ENCODE data around the gene COL12A1. TPM values are rescaled to one million over a fixed set of nuclear protein-coding genes. Genes with fewer than 3 reads are reported as not detected.

COL12A1 gene
- 23.2 TPM for polyA plus RNA-seq (2013, experiment 1 of 2)
- 15.9 TPM for polyA plus RNA-seq (2013, experiment 2 of 2)

GRCh38 chr6:75205776-75206575 lies at the start of gene COL12A1:
TSS of gene COL12A1 (minus strand) at chr6:75206053. CDS start at chr6:75202792, 3,261 bp downstream.
- H3K4me1 ChIP-seq (ENCODE audit: control insufficient read depth, insufficient read depth, low read length, poor library complexity, severe bottlenecking): no peaks in the 10 kb centered on the region
- H3K36me3 ChIP-seq (ENCODE audit: control insufficient read depth, insufficient read depth, low read length): no peaks in the 10 kb centered on the region
- peak within 1 kb of the TSS; percentile 55 for H3K27ac ChIP-seq (ENCODE audit: low read depth, low read length, severe bottlenecking)
- no peaks in the 10 kb centered on the region for H3K9me3 ChIP-seq (ENCODE audit: control insufficient read depth, low read length)
- H3K4me3 ChIP-seq (ENCODE audit: extremely low read depth, insufficient read depth, low read length, poor library complexity, severe bottlenecking): peak within 1 kb of the TSS; percentile 44
- 1% methylated on average over 55 to 59 of the region's 64 CpGs for WGBS, 2 experiments (ENCODE audit: insufficient coverage in 2 of 2)

- Histone ChIP-seq H3K4me1 (ENCODE audit: control insufficient read depth, insufficient read depth, low read length, poor library complexity, severe bottlenecking) (no peaks in the 10 kb centered on the region), H3K27ac (ENCODE audit: low read depth, low read length, severe bottlenecking) (no peak overlapping the region), H3K36me3 (ENCODE audit: control insufficient read depth, insufficient read depth, low read length) (peaks cover 6% of the 10 kb centered on the region), H3K4me3 (ENCODE audit: extremely low read depth, insufficient read depth, low read length, poor library complexity, severe bottlenecking) (no peak overlapping the region), H3K9me3 (ENCODE audit: control insufficient read depth, low read length) (no peaks in the 10 kb centered on the region)
- 83% methylated on average over 1 of the region's 2 CpGs; no CpG with 5 or more reads in 1 of the 2 experiments for WGBS, 2 experiments (ENCODE audit: insufficient coverage in 2 of 2)
Observed at GRCh38 chr6:75250552-75250951, 44.7 kb upstream of the COL12A1 start.

- no peak overlapping the region for H3K4me3 ChIP-seq (ENCODE audit: extremely low read depth, insufficient read depth, low read length, poor library complexity, severe bottlenecking)
- no peak overlapping the region for H3K27ac ChIP-seq (ENCODE audit: low read depth, low read length, severe bottlenecking)
- H3K4me1 ChIP-seq (ENCODE audit: control insufficient read depth, insufficient read depth, low read length, poor library complexity, severe bottlenecking): no peaks in the 10 kb centered on the region
- no peaks in the 10 kb centered on the region for H3K9me3 ChIP-seq (ENCODE audit: control insufficient read depth, low read length)
- H3K36me3 ChIP-seq (ENCODE audit: control insufficient read depth, insufficient read depth, low read length): no peaks in the 10 kb centered on the region
Observed at GRCh38 chr6:75249837-75250236, 44.0 kb upstream of the COL12A1 start.

GRCh38 chr6:75246386-75246785 lies 40.5 kb upstream of the COL12A1 start:
- Histone ChIP-seq H3K9me3 (ENCODE audit: control insufficient read depth, low read length) (no peaks in the 10 kb centered on the region), H3K4me1 (ENCODE audit: control insufficient read depth, insufficient read depth, low read length, poor library complexity, severe bottlenecking) (no peaks in the 10 kb centered on the region), H3K27ac (ENCODE audit: low read depth, low read length, severe bottlenecking) (no peak overlapping the region), H3K36me3 (ENCODE audit: control insufficient read depth, insufficient read depth, low read length) (peaks cover 4% of the 10 kb centered on the region), H3K4me3 (ENCODE audit: extremely low read depth, insufficient read depth, low read length, poor library complexity, severe bottlenecking) (no peak overlapping the region)
- 80 to 100% methylated on average over 1 of the region's 2 CpGs for WGBS, 2 experiments (ENCODE audit: insufficient coverage in 2 of 2)

- H3K4me1 ChIP-seq (ENCODE audit: control insufficient read depth, insufficient read depth, low read length, poor library complexity, severe bottlenecking): no peaks in the 10 kb centered on the region
- WGBS, 2 experiments (ENCODE audit: insufficient coverage in 2 of 2): 62 to 67% methylated on average over 7 to 10 of the region's 15 CpGs
- H3K9me3 ChIP-seq (ENCODE audit: control insufficient read depth, low read length): no peaks in the 10 kb centered on the region
- peak overlapping the region; percentile 94 for H3K27ac ChIP-seq (ENCODE audit: low read depth, low read length, severe bottlenecking)
- H3K4me3 ChIP-seq (ENCODE audit: extremely low read depth, insufficient read depth, low read length, poor library complexity, severe bottlenecking): peak overlapping the region; percentile 95
- H3K36me3 ChIP-seq (ENCODE audit: control insufficient read depth, insufficient read depth, low read length): peaks cover 21% of the 10 kb centered on the region
Observed at GRCh38 chr6:75244063-75244584, 38.3 kb upstream of the COL12A1 start.

- 0 to 1% methylated on average over 26 to 27 of the region's 36 CpGs for WGBS, 2 experiments (ENCODE audit: insufficient coverage in 2 of 2)
- Histone ChIP-seq H3K36me3 (ENCODE audit: control insufficient read depth, insufficient read depth, low read length) (peaks cover 27% of the 10 kb centered on the region), H3K4me1 (ENCODE audit: control insufficient read depth, insufficient read depth, low read length, poor library complexity, severe bottlenecking) (no peaks in the 10 kb centered on the region), H3K4me3 (ENCODE audit: extremely low read depth, insufficient read depth, low read length, poor library complexity, severe bottlenecking) (peak within 1 kb of the TSS; percentile 95), H3K27ac (ENCODE audit: low read depth, low read length, severe bottlenecking) (peak within 1 kb of the TSS; percentile 94), H3K9me3 (ENCODE audit: control insufficient read depth, low read length) (no peaks in the 10 kb centered on the region)
Observed at GRCh38 chr6:75243333-75244062, 37.6 kb upstream of the COL12A1 start, which contains the start of gene COX7A2. TSS of gene COX7A2 (minus strand) at chr6:75243801. CDS start at chr6:75243734, 67 bp downstream.

- no peaks in the 10 kb centered on the region for H3K9me3 ChIP-seq (ENCODE audit: control insufficient read depth, low read length)
- H3K36me3 ChIP-seq (ENCODE audit: control insufficient read depth, insufficient read depth, low read length): peaks cover 35% of the 10 kb centered on the region
- H3K4me1 ChIP-seq (ENCODE audit: control insufficient read depth, insufficient read depth, low read length, poor library complexity, severe bottlenecking): no peaks in the 10 kb centered on the region
- H3K4me3 ChIP-seq (ENCODE audit: extremely low read depth, insufficient read depth, low read length, poor library complexity, severe bottlenecking): no peak overlapping the region
- H3K27ac ChIP-seq (ENCODE audit: low read depth, low read length, severe bottlenecking): no peak overlapping the region
- 91 to 100% methylated on average over 4 of the region's 4 CpGs for WGBS, 2 experiments (ENCODE audit: insufficient coverage in 2 of 2)
Observed at GRCh38 chr6:75236630-75237029, 30.8 kb upstream of the COL12A1 start.

- no peak overlapping the region for H3K27ac ChIP-seq (ENCODE audit: low read depth, low read length, severe bottlenecking)
- no peaks in the 10 kb centered on the region for H3K9me3 ChIP-seq (ENCODE audit: control insufficient read depth, low read length)
- peaks cover 26% of the 10 kb centered on the region for H3K36me3 ChIP-seq (ENCODE audit: control insufficient read depth, insufficient read depth, low read length)
- 100% methylated on average over 1 of the region's 2 CpGs; no CpG with 5 or more reads in 1 of the 2 experiments for WGBS, 2 experiments (ENCODE audit: insufficient coverage in 2 of 2)
- no peaks in the 10 kb centered on the region for H3K4me1 ChIP-seq (ENCODE audit: control insufficient read depth, insufficient read depth, low read length, poor library complexity, severe bottlenecking)
- no peak overlapping the region for H3K4me3 ChIP-seq (ENCODE audit: extremely low read depth, insufficient read depth, low read length, poor library complexity, severe bottlenecking)
Observed at GRCh38 chr6:75235271-75235670, 29.4 kb upstream of the COL12A1 start.

GRCh38 chr6:75234126-75234865 lies 28.4 kb upstream of the COL12A1 start:
- no peaks in the 10 kb centered on the region for H3K9me3 ChIP-seq (ENCODE audit: control insufficient read depth, low read length)
- H3K4me1 ChIP-seq (ENCODE audit: control insufficient read depth, insufficient read depth, low read length, poor library complexity, severe bottlenecking): no peaks in the 10 kb centered on the region
- H3K4me3 ChIP-seq (ENCODE audit: extremely low read depth, insufficient read depth, low read length, poor library complexity, severe bottlenecking): no peak overlapping the region
- WGBS, 2 experiments (ENCODE audit: insufficient coverage in 2 of 2): 88% methylated on average over 1 of the region's 3 CpGs; no CpG with 5 or more reads in 1 of the 2 experiments
- H3K36me3 ChIP-seq (ENCODE audit: control insufficient read depth, insufficient read depth, low read length): peaks cover 18% of the 10 kb centered on the region
- no peak overlapping the region for H3K27ac ChIP-seq (ENCODE audit: low read depth, low read length, severe bottlenecking)

- 100% methylated on average over 1 of the region's 4 CpGs; no CpG with 5 or more reads in 1 of the 2 experiments for WGBS, 2 experiments (ENCODE audit: insufficient coverage in 2 of 2)
- no peak overlapping the region for H3K27ac ChIP-seq (ENCODE audit: low read depth, low read length, severe bottlenecking)
Observed at GRCh38 chr6:75233092-75233615, 27.3 kb upstream of the COL12A1 start.

More at GRCh38 chr6:75233092-75233615, 27.3 kb upstream of the COL12A1 start:
- Histone ChIP-seq H3K4me3 (ENCODE audit: extremely low read depth, insufficient read depth, low read length, poor library complexity, severe bottlenecking) (no peak overlapping the region), H3K4me1 (ENCODE audit: control insufficient read depth, insufficient read depth, low read length, poor library complexity, severe bottlenecking) (no peaks in the 10 kb centered on the region), H3K36me3 (ENCODE audit: control insufficient read depth, insufficient read depth, low read length) (peaks cover 10% of the 10 kb centered on the region), H3K9me3 (ENCODE audit: control insufficient read depth, low read length) (no peaks in the 10 kb centered on the region)
